GM12892 (cell line): ENCODE data around the gene KIRREL3.

Source experiments
- POLR2A ChIP-seq: IDR thresholded peaks from 2 replicates; pipeline ENCODE4 v1.6.1; 2011; ENCODE audit warnings: low read depth, low read length, control low read depth
- POLR2AphosphoS5 ChIP-seq: IDR thresholded peaks from 2 replicates; pipeline ENCODE4 v1.6.1; 2011; ENCODE audit warnings: low read depth, low read length, control low read depth
- TAF1 ChIP-seq: IDR thresholded peaks from 2 replicates; pipeline ENCODE4 v1.6.1; 2011; ENCODE audit warnings: low read depth, mild to moderate bottlenecking, control low read depth, low read length, borderline replicate concordance

DNA sequence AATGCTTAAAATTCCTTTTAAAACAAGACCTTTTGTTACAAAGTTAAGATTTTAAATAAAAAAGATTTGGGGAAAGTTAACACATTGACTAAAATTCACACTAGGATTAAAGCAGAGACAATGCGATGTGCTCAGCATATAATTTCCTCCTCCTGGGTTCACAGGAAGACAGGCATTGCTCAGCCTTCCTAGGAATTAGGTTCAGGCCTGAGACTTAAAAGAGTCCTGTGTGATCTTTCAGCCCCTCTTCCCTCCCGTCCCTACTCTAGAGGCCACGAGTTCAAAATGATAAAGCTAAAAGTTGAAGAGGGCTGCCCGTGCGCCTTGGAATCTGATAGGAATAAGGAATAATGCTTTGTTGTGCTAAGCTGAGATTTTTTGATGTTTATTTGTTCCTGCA is 218.6 kb downstream of the KIRREL3 start:
- TF ChIP-seq POLR2AphosphoS5 = no peak
- no peak for TF ChIP-seq POLR2A
- TF ChIP-seq TAF1 = no peak
